Uterus (tissue), 2 donors: Measurements from ENCODE around the gene STX16.

Source experiments
- CTCF ChIP-seq, 4 experiments: fragments of 200-600 bp in 2 of 4; fragments of 450-650 bp in 2 of 4; sonication (generic) in 2 of 4; IDR thresholded peaks; one replicate each; pipeline ENCODE4 v1.5.1; 2016 to 2019; ENCODE audit warnings: antibody characterized with exemption in 4 of 4, mild to moderate bottlenecking in 2 of 4, moderate library complexity in 1 of 4
- POLR2A ChIP-seq, 2 donors: fragments of 450-650 bp; IDR thresholded peaks; one replicate each; pipeline ENCODE4 v1.6.1; 2016; ENCODE audit warnings: antibody characterized with exemption in 2 of 2, mild to moderate bottlenecking in 1 of 2, moderate library complexity in 1 of 2

GRCh38 chr20:58705208-58705926, 54.3 kb downstream of the STX16 start:
- TF ChIP-seq CTCF (IDR thresholded peaks at IDR 0.05) (no peak), POLR2A (IDR thresholded peaks at IDR 0.05) (no peak)
